Measurements from ENCODE around the gene PGM2L1. TPM values are rescaled to one million over a fixed set of nuclear protein-coding genes. Genes with fewer than 3 reads are reported as not detected.

Gene PGM2L1
- total and polyA plus RNA-seq, 7 donors: 1.2 to 13.4 (median 7.6) TPM

- 93 to 97% methylated on average over 2 of the region's 2 CpGs for WGBS, 2 donors
- H3K27ac ChIP-seq: no peak overlapping the region
- TF ChIP-seq POLR2A (IDR thresholded peaks at IDR 0.05) (no peak), CTCF (IDR thresholded peaks at IDR 0.05) (no peak), EP300 (IDR thresholded peaks at IDR 0.05) (no peak), POLR2AphosphoS5 (IDR thresholded peaks at IDR 0.05) (no peak)
- no peaks in the 10 kb centered on the region for H3K9me3 ChIP-seq
- DNase-seq: no peak
- intact Hi-C loops (cut with DNase I): no loop called here
- H3K4me1 ChIP-seq: no peaks in the 10 kb centered on the region
- no peaks in the 10 kb centered on the region for H3K36me3 ChIP-seq
- no peak overlapping the region for H3K4me3 ChIP-seq
- H3K27me3 ChIP-seq: peaks cover 0 to 7% (median 0%) of the 10 kb centered on the region in 3 donors
Measured at GRCh38 chr11:74409633-74410032, 11.4 kb upstream of the PGM2L1 start.

- DNase-seq: no peak
- Histone ChIP-seq H3K27ac (no peak overlapping the region), H3K36me3 (no peaks in the 10 kb centered on the region), H3K27me3 (no peaks in the 10 kb centered on the region), H3K9me3 (no peaks in the 10 kb centered on the region), H3K4me1 (no peaks in the 10 kb centered on the region), H3K4me3 (no peak overlapping the region)
- TF ChIP-seq CTCF (IDR thresholded peaks at IDR 0.05): no peak
- TF ChIP-seq POLR2A (IDR thresholded peaks at IDR 0.05): no peak
- TF ChIP-seq POLR2AphosphoS5 (IDR thresholded peaks at IDR 0.05): no peak
- TF ChIP-seq EP300 (IDR thresholded peaks at IDR 0.05): no peak
- intact Hi-C loops (cut with DNase I): no loop called here
- 72 to 78% methylated on average over 4 of the region's 4 CpGs for WGBS, 2 donors
Measured at GRCh38 chr11:74403607-74404321, 5.5 kb upstream of the PGM2L1 start.

- Histone ChIP-seq H3K27me3 (no peaks in the 10 kb centered on the region), H3K36me3 (no peaks in the 10 kb centered on the region), H3K27ac (peak overlapping the region in 1 of 4 donors; percentile 0), H3K4me3 (no peak overlapping the region), H3K4me1 (peaks cover 0 to 7% (median 6%) of the 10 kb centered on the region in 4 donors), H3K9me3 (no peaks in the 10 kb centered on the region)
- no peak for DNase-seq
- no peak for TF ChIP-seq CTCF (IDR thresholded peaks at IDR 0.05)
- no peak for TF ChIP-seq EP300 (IDR thresholded peaks at IDR 0.05)
- no peak for TF ChIP-seq POLR2A (IDR thresholded peaks at IDR 0.05)
- TF ChIP-seq POLR2AphosphoS5 (IDR thresholded peaks at IDR 0.05): no peak
- 68 to 71% methylated on average over 2 of the region's 2 CpGs for WGBS, 2 donors
- intact Hi-C loops (cut with DNase I): no loop called here
Measured at GRCh38 chr11:74400606-74401005, 2.4 kb upstream of the PGM2L1 start.

DNA sequence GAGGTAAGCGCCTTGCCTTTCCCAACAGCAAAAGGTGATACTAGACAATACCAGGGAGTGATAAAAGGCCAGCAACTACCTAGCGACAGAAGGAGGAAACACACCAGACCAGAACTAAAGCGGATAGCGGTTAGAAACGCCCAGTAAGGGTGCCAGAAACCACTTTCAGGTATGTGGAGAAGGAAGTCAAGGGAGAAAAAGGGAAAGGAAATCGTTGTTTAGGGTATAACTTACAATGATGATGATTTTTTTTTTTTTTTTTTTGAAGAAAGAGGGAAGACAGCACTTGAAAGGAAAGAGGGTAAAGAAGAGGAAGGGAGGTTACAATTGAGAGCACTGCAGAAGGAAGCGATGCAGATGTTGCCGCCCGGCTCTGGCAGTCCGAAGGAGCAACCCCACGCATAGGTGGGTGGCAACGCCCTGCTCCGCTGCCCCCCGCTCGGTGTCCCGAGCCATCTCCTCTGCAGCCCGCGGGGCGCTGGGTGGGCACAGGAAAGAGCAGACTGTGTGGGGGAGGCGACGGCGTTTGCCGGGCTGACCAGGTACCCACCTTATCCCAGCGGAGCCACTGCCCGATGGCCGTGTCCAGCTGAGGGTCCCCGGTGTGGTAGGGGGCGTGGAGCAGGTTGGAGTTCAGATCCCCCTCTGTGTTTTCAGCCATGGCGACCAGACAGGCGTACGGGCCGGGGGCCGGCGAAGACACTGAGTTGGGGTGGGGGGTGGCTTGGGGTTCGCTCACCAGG is 561 bp downstream of the PGM2L1 start:
- Histone ChIP-seq H3K36me3 (no peaks in the 10 kb centered on the region), H3K4me3 (peak overlapping the region; percentile 85 to 89 (median 86)), H3K27ac (peak overlapping the region; percentile 89 to 93 (median 92)), H3K27me3 (no peaks in the 10 kb centered on the region), H3K9me3 (no peaks in the 10 kb centered on the region), H3K4me1 (peaks cover 0 to 7% (median 6%) of the 10 kb centered on the region in 4 donors)
- intact Hi-C loops (cut with DNase I): loop anchor here (5.0 kb wide), 4 partner anchors 140 to 635 kb away; partner anchors contain the start of genes POLD3, RAB6A and RNF169
- peak in 2 of 4 experiments; percentile 23 to 24 for TF ChIP-seq CTCF (IDR thresholded peaks at IDR 0.05)
- no peak for TF ChIP-seq EP300 (IDR thresholded peaks at IDR 0.05)
- WGBS, 2 donors: 1% methylated on average over 35 of the region's 35 CpGs
- DNase-seq: no peak
